AG04449 (cell line): Measurements from ENCODE around the gene APOC3.

Source experiments
- CTCF ChIA-PET: fragments of 350-600 bp; formaldehyde crosslinking; extraction: SDS; loops from one replicate; lab custom pipeline; 2021; ENCODE audit warnings: antibody characterized with exemption; lab: Yijun Ruan, JAX
- POLR2A ChIA-PET: fragments of 400-600, 350-600 bp; formaldehyde crosslinking; extraction: SDS; loops from one replicate; lab custom pipeline; 2020; ENCODE audit warnings: antibody characterized with exemption, inconsistent platforms; lab: Yijun Ruan, JAX
- DNase-seq: peaks from one replicate; pipeline ENCODE4 v3.0.0-alpha.2; 2010; ENCODE audit warnings: low read depth, low spot score
- H3K4me3 ChIP-seq: 2 replicates; pipeline ENCODE4 v1.5.1; 2011; ENCODE audit warnings: low read depth, mild to moderate bottlenecking, control low read depth, low read length
- TF ChIP-seq, protein P1 (sequence below): IDR thresholded peaks from one replicate; pipeline ENCODE4 v1.5.1; 2011; ENCODE audit warnings: mild to moderate bottlenecking, moderate library complexity, low read length, control low read depth, inconsistent platforms; ENCODE audit not compliant: insufficient read depth; ENCODE audit errors: missing control alignments

APOC3 gene

DNA sequence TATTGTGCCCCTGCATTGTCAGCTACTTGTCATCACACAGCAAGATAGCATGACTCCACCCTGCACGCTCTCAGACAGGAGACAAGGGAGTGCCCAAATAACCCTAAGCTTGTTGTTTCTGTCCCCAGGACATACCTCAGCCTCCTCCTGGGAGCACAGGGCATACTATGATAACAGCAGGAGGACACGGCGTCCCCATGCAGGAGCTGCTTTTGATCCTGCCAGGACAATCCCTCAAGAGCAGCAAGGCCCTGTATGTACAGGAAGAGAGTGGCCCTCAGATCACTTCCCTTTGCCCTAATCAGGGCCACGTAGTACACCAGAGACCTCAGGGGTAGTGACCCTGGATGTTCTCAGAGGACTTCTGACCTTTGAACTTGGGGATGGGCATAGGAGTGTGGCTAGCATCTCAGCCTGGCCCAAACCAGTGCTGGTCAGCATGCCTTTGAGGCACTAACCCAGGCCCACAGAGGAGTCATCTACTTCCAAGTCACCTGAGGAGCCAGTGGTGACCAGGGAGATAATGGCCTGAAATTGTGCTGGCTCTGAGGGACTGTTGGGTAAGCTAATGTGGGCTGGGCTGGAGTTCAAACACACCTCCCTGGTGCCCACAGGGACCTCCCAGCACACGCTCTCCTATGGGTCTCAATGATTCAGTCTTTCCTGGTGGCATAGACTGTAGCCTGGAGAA is 15.8 kb upstream of the APOC3 start:
- ChIA-PET CTCF (interaction anchor here (1.0 to 2.7 kb wide), 4 partner anchors 9 to 22 kb away, joined by 3 to 25 read pairs (median 6); partner anchors contain the start of genes APOA4 and APOA5), POLR2A (no interaction called here)
- no peak overlapping the region for H3K4me3 ChIP-seq
- TF ChIP-seq, protein P1, sequence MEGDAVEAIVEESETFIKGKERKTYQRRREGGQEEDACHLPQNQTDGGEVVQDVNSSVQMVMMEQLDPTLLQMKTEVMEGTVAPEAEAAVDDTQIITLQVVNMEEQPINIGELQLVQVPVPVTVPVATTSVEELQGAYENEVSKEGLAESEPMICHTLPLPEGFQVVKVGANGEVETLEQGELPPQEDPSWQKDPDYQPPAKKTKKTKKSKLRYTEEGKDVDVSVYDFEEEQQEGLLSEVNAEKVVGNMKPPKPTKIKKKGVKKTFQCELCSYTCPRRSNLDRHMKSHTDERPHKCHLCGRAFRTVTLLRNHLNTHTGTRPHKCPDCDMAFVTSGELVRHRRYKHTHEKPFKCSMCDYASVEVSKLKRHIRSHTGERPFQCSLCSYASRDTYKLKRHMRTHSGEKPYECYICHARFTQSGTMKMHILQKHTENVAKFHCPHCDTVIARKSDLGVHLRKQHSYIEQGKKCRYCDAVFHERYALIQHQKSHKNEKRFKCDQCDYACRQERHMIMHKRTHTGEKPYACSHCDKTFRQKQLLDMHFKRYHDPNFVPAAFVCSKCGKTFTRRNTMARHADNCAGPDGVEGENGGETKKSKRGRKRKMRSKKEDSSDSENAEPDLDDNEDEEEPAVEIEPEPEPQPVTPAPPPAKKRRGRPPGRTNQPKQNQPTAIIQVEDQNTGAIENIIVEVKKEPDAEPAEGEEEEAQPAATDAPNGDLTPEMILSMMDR, result no peak
- DNase-seq, result no peak

DNA sequence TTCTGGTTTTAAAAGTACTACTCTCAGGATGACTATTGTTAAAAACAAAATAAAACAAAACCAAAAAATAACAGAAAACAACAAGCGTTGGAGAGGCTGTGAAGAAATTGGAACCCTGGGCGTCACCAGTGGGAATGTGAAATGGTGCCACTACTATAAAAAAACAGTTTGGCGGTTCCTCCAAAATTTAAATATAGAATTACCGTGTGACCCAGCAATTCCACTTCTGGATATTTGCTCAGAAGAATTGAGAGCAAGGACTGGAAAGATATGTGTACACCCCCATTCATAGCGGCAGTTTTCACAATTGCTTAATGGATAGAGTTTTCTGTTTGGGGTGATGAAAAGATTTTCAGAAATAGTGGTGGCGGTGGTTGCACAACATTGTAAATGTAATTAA is 15.2 kb upstream of the APOC3 start:
- H3K4me3 ChIP-seq, result no peak overlapping the region
- CTCF ChIA-PET, result interaction anchor here (1.0 to 2.7 kb wide), 3 partner anchors 8 to 23 kb away, joined by 3 to 25 read pairs (median 3); partner anchors contain the start of genes APOA4 and APOA5
- POLR2A ChIA-PET, result no interaction called here
- TF ChIP-seq, protein P1, result no peak
- no peak for DNase-seq

DNA sequence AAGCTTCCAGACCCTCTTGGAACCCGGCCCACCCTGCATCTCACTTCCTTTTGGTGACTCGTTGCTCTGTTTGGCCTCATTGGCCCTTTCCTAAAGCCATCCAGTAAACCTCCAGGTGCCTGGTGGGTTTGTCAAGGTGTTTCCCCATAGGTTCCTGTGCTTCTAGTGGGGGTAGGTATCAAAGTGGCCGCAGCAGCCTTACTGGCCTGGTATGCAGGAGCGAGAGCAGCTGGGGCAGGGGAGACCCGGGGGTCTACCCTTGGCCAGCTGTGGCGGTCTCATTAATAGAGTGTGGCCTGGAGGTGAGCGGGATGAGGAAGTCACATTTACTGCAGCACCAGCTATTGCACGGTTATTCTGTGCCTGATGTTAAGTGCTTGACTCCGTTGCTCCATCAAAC is 10.7 kb upstream of the APOC3 start:
- DNase-seq, result no peak
- ChIA-PET CTCF (no interaction called here), POLR2A (no interaction called here)
- TF ChIP-seq, protein P1, result no peak
- no peak overlapping the region for H3K4me3 ChIP-seq

DNA sequence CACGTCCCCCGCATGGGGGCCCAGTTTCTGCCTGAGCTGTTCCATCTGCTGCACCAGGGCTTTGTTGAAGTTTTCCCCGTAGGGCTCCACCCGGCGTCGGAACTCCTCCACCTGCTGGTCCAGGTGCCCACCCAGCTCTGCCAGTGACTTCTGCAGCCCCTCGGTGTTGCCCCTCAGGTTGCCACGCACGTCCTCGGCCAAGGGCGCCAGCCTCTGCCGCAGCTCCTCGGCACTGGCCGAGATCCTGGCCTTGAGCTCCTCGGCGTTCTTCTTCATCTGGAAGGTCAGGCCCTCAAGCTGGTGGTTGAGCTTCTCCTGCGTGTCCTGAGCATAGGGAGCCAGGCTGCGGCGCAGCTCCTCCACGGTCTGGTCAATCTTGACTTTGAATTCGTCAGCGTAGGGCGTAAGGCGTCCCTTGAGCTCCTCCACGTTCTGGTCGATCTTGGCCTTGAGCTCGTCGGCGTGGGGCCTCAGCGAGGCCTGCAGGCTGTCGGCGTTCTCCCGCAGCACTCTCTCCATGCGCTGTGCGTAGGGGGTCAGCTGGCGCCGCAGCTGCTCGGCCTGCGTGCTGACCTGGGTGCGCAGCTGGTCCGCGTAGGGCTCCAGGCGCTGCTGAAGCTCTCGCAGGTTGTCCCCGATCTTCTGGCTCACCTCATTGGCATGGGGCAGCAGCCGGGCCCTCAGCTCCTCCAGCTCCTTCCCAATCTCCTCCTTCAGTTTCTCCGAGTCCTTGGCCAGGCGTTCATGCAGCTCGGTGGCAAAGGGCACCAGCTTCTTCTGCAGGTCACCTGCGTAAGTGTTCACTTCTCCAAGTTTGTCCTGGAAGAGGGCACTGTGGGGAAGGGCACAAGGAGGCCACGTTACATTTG is 8.4 kb upstream of the APOC3 start:
- CTCF ChIA-PET, result interaction anchor here (0.9 to 3.3 kb wide), 5 partner anchors 14 to 285 kb away, joined by 3 to 24 read pairs (median 5); partner anchors contain the start of genes APOA1 and APOA5

DNA sequence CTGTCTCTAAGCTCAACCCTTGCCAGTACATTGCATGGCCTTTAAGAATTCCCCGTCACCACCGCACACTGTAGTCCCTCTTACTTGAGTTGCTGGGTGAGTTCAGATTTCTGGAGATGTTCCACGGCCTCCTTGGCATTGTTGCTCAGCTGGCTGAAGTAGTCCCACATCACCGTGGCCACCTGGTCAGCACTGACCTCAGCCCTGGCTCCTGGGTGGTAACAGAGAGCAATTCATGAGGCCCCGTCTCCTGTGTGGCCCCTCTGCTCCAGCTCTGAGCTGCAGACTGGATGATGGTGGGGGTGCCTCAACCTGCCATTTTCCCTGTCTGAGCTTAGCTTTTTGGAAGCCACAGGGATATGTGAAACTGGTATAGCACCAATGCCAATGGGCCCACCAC is 7.1 kb upstream of the APOC3 start:
- POLR2A ChIA-PET, result no interaction called here
- TF ChIP-seq, protein P1, result no peak
- CTCF ChIA-PET, result interaction anchor here (0.9 to 3.3 kb wide), 4 partner anchors 9 to 284 kb away, joined by 3 to 24 read pairs (median 6); partner anchors contain the start of genes APOA1 and APOA5

More for the DNA sequence above, 8.4 kb upstream of the APOC3 start:
- POLR2A ChIA-PET, result interaction anchor here (0.5 kb wide), 1 partner anchor 17 kb away, joined by 3 read pairs; no protein-coding TSS in a partner anchor
- TF ChIP-seq, protein P1, result no peak
- no peak for DNase-seq
- H3K4me3 ChIP-seq, result no peak overlapping the region

More for the DNA sequence above, 7.1 kb upstream of the APOC3 start:
- H3K4me3 ChIP-seq, result no peak overlapping the region
- DNase-seq, result no peak
